SK-N-SH (cell line): ENCODE results near the gene LRMDA. TPM values are rescaled to one million over a fixed set of nuclear protein-coding genes. Genes with fewer than 3 reads are reported as not detected.

ENCODE experiments used
- CTCF ChIA-PET: fragments of 300-600, 350-600 bp; formaldehyde crosslinking; extraction: SDS; loops from one replicate; lab custom pipeline; 2021; lab: Yijun Ruan, JAX
- POLR2A ChIA-PET: fragments of 350-600 bp; sonication (Branson Sonifier 250); formaldehyde crosslinking; extraction: SDS; loops from one replicate; lab custom pipeline; 2020; ENCODE audit warnings: antibody characterized with exemption, inconsistent platforms; lab: Yijun Ruan, JAX
- DNase-seq: peaks from one replicate; pipeline ENCODE4 v3.0.0; 2012
- H2AFZ ChIP-seq: fragments of 200-600 bp; sonication (generic); 2 replicates; pipeline ENCODE4 v1.8.1; 2016; ENCODE audit warnings: antibody characterized with exemption, mild to moderate bottlenecking, low read depth
- H3F3A ChIP-seq: fragments of 200-600 bp; sonication (generic); replicated peaks from 2 replicates; pipeline ENCODE3; 2016; ENCODE audit warnings: antibody characterized with exemption, mild to moderate bottlenecking; ENCODE audit not compliant: insufficient read depth
- H3K27ac ChIP-seq, 2 experiments: fragments of 200-500 bp in 1 of 2; fragments of 200-600 bp in 1 of 2; sonication (Bioruptor generic) in 1 of 2; sonication (generic), shearing (Covaris generic) in 1 of 2; 2 replicates each; pipeline versions ENCODE4 v1.5.1 to v1.6.1; 2014 to 2016; ENCODE audit warnings: low read depth in 2 of 2, inconsistent platforms in 1 of 2, low read length in 1 of 2, mild to moderate bottlenecking in 1 of 2, mixed read lengths in 1 of 2
- H3K27me3 ChIP-seq: fragments of 200-600 bp; sonication (generic), shearing (Covaris generic); 2 replicates; pipeline ENCODE4 v1.6.1; 2016; ENCODE audit warnings: mixed run types; ENCODE audit not compliant: insufficient read depth
- H3K36me3 ChIP-seq, 2 experiments: fragments of 200-500 bp in 1 of 2; fragments of 200-600 bp in 1 of 2; sonication (Bioruptor generic) in 1 of 2; sonication (generic) in 1 of 2; replicated peaks in 1 of 2; 2 replicates each; pipeline versions ENCODE3 to v1.5.1; 2014 to 2016; ENCODE audit warnings: low read length in 1 of 2, mild to moderate bottlenecking in 1 of 2; ENCODE audit not compliant: insufficient read depth in 2 of 2, control insufficient read depth in 1 of 2
- H3K4me1 ChIP-seq, 2 experiments: fragments of 200-500 bp in 1 of 2; fragments of 200-600 bp in 1 of 2; sonication (Bioruptor generic) in 1 of 2; sonication (generic), shearing (Covaris generic) in 1 of 2; 2 replicates each; pipeline versions ENCODE4 v1.5.1 to v1.6.1; 2014 to 2016; ENCODE audit warnings: low read depth in 1 of 2, low read length in 1 of 2, mixed run types in 1 of 2; ENCODE audit not compliant: insufficient read depth in 2 of 2, control insufficient read depth in 1 of 2
- H3K4me2 ChIP-seq: fragments of 200-600 bp; sonication (generic), shearing (Covaris generic); 2 replicates; pipeline ENCODE4 v1.6.1; 2017; ENCODE audit warnings: mixed run types
- H3K4me3 ChIP-seq, 2 experiments: fragments of 200-500 bp in 1 of 2; fragments of 200-600 bp in 1 of 2; sonication (Bioruptor generic) in 1 of 2; sonication (generic), shearing (Covaris generic) in 1 of 2; 2 replicates each; pipeline versions ENCODE4 v1.5.1 to v1.8.1; 2014 to 2016; ENCODE audit warnings: low read depth in 2 of 2, inconsistent platforms in 1 of 2, low read length in 1 of 2, mild to moderate bottlenecking in 1 of 2, mixed read lengths in 1 of 2, moderate library complexity in 1 of 2
- H3K79me2 ChIP-seq: fragments of 200-600 bp; sonication (generic); 2 replicates; pipeline ENCODE4 v1.8.1; 2017; ENCODE audit warnings: mild to moderate bottlenecking; ENCODE audit not compliant: insufficient read depth
- H3K9ac ChIP-seq: fragments of 200-600 bp; sonication (generic); 2 replicates; pipeline ENCODE4 v1.6.1; 2017; ENCODE audit warnings: mixed run types
- H3K9me2 ChIP-seq: fragments of 200-600 bp; sonication (generic); 2 replicates; pipeline ENCODE4 v1.6.1; 2017; ENCODE audit warnings: mixed run types
- H3K9me3 ChIP-seq: fragments of 200-600 bp; sonication (generic); 2 replicates; pipeline ENCODE4 v1.6.1; 2017; ENCODE audit warnings: mixed run types, mild to moderate bottlenecking, moderate library complexity
- H4K20me1 ChIP-seq: fragments of 200-600 bp; sonication (generic); 2 replicates; pipeline ENCODE4 v1.6.1; 2017; ENCODE audit warnings: mild to moderate bottlenecking, mixed run types; ENCODE audit not compliant: insufficient read depth
- EP300 ChIP-seq, 2 experiments: IDR thresholded peaks; 2 replicates each; pipeline versions ENCODE4 v1.4.0 to v1.6.1; 2012; ENCODE audit warnings: borderline replicate concordance in 1 of 2, low read depth in 1 of 2, low read length in 1 of 2
- GABPA ChIP-seq: IDR thresholded peaks from 2 replicates; pipeline ENCODE4 v1.4.0; 2012; ENCODE audit warnings: low read depth, mild to moderate bottlenecking
- IRF3 ChIP-seq: fragments of 150-350 bp; IDR thresholded peaks from 2 replicates; pipeline ENCODE4 v1.6.1; 2016; ENCODE audit warnings: mild to moderate bottlenecking, low read depth, low read length
- JUND ChIP-seq: IDR thresholded peaks from 2 replicates; pipeline ENCODE4 v1.4.0; 2012
- MXI1 ChIP-seq: IDR thresholded peaks from 2 replicates; pipeline ENCODE4 v1.6.1; 2012; ENCODE audit warnings: mild to moderate bottlenecking, low read depth, low read length, improper control_type of control experiment
- NFIC ChIP-seq: IDR thresholded peaks from 2 replicates; pipeline ENCODE4 v1.4.0; 2012; ENCODE audit warnings: borderline replicate concordance
- NRF1 ChIP-seq: IDR thresholded peaks from 2 replicates; pipeline ENCODE4 v1.6.1; 2012; ENCODE audit warnings: low read depth, mild to moderate bottlenecking, low read length
- SIN3A ChIP-seq: IDR thresholded peaks from 2 replicates; pipeline ENCODE4 v1.6.1; 2012; ENCODE audit warnings: low read depth, mild to moderate bottlenecking, low read length, moderate library complexity, borderline replicate concordance
- SMC3 ChIP-seq: IDR thresholded peaks from 2 replicates; pipeline ENCODE4 v1.6.1; 2012; ENCODE audit warnings: low read depth, low read length, improper control_type of control experiment
- TCF12 ChIP-seq: IDR thresholded peaks from 2 replicates; pipeline ENCODE4 v1.4.0; 2012
- TEAD4 ChIP-seq: IDR thresholded peaks from 2 replicates; pipeline ENCODE4 v1.4.0; 2012; ENCODE audit warnings: mild to moderate bottlenecking, borderline replicate concordance; ENCODE audit not compliant: insufficient read depth
- USF2 ChIP-seq: fragments of 150-350 bp; IDR thresholded peaks from 2 replicates; pipeline ENCODE4 v1.6.1; 2017; ENCODE audit warnings: antibody characterized with exemption, low read length, low read depth, borderline replicate concordance
- WGBS: methylation state at CpG from one replicate; pipeline ENCODE4 v1.1.6; 2017; ENCODE audit warnings: low lambda C conversion rate; 5-methylcytosine and 5-hydroxymethylcytosine counted together
- polyA plus RNA-seq, 3 experiments: library from polyadenylated mRNA; depleted of rRNA; stranded (reverse); fragments of >200 nt; gene quantifications; 2 replicates each; pipeline ENCODE4 v1.2.3, GENCODE V29; 2012
- TF ChIP-seq, protein P1 (sequence below): IDR thresholded peaks from 2 replicates; pipeline ENCODE4 v1.4.0; 2012; ENCODE audit warnings: low read depth, borderline replicate concordance
- TF ChIP-seq, protein P2 (sequence below): IDR thresholded peaks from 2 replicates; pipeline ENCODE4 v1.4.0; 2012; ENCODE audit warnings: low read depth

The LRMDA gene
- polyA plus RNA-seq, 1 of the 3 experiments (the other 2 are of a cell fraction), result 0.95 TPM

DNA sequence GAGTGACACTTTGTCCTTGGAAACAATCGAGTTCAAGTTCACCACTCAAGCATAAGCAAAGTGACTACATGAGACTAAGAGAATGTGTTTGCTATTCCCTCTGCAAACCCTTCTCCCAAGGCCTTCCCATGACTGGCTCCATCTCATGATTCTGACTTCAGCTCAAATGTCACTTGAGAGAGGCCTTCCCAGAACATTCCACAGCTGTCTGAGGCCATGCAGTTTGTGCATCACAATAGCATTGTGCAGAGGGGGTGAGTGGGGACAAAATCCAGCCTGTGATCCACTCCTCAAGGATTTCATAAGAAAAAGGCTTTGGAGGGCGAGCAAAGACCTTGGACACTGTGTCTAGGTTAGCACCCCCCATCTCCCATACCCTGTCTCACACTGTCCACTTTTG, 6.9 kb upstream of the LRMDA start:
- WGBS, result 60% methylated on average over 2 of the region's 2 CpGs
- no peaks in the 10 kb centered on the region for H3K27me3 ChIP-seq
- no peaks in the 10 kb centered on the region for H3K36me3 ChIP-seq
- H3K9me2 ChIP-seq, result no peaks in the 10 kb centered on the region
- no peak overlapping the region for H3K9ac ChIP-seq
- no peak overlapping the region for H3K4me3 ChIP-seq
- no peaks in the 10 kb centered on the region for H4K20me1 ChIP-seq
- no peak overlapping the region for H3K27ac ChIP-seq
- ChIA-PET POLR2A (no interaction called here), CTCF (interaction anchor here (1.1 kb wide), 1 partner anchor 15 kb away, joined by 3 read pairs; no protein-coding TSS in a partner anchor)
- no peak for DNase-seq
- no peaks in the 10 kb centered on the region for H3K79me2 ChIP-seq
- no peaks in the 10 kb centered on the region for H3K9me3 ChIP-seq
- TF ChIP-seq GABPA (no peak), TCF12 (no peak), NFIC (no peak), IRF3 (no peak), JUND (no peak), SIN3A (no peak), MXI1 (no peak), SMC3 (no peak), EP300 (IDR thresholded peaks at IDR 0.05; ENCODE audit: borderline replicate concordance in 1 of 2, low read depth in 1 of 2, low read length in 1 of 2) (no peak), TEAD4 (no peak), NRF1 (no peak), USF2 (no peak)
- TF ChIP-seq, protein P1, sequence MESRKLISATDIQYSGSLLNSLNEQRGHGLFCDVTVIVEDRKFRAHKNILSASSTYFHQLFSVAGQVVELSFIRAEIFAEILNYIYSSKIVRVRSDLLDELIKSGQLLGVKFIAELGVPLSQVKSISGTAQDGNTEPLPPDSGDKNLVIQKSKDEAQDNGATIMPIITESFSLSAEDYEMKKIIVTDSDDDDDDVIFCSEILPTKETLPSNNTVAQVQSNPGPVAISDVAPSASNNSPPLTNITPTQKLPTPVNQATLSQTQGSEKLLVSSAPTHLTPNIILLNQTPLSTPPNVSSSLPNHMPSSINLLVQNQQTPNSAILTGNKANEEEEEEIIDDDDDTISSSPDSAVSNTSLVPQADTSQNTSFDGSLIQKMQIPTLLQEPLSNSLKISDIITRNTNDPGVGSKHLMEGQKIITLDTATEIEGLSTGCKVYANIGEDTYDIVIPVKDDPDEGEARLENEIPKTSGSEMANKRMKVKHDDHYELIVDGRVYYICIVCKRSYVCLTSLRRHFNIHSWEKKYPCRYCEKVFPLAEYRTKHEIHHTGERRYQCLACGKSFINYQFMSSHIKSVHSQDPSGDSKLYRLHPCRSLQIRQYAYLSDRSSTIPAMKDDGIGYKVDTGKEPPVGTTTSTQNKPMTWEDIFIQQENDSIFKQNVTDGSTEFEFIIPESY, result no peak
- TF ChIP-seq, protein P2, sequence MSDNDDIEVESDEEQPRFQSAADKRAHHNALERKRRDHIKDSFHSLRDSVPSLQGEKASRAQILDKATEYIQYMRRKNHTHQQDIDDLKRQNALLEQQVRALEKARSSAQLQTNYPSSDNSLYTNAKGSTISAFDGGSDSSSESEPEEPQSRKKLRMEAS, result no peak
- H3K4me1 ChIP-seq, result no peaks in the 10 kb centered on the region; a peak in 1 of 4 replicates
- H2AFZ ChIP-seq, result no peak overlapping the region
- H3K4me2 ChIP-seq, result no peak overlapping the region
- H3F3A ChIP-seq, result no peaks in the 10 kb centered on the region
